B cell (primary cell): ENCODE results near the gene THSD7A.

Experiments used
- CTCF ChIP-seq: fragments of 200-600 bp; IDR thresholded peaks from one replicate; pipeline ENCODE4 v1.8.0; 2022; ENCODE audit warnings: antibody characterized with exemption, mild to moderate bottlenecking
- EZH2 ChIP-seq: IDR thresholded peaks from 2 replicates; pipeline ENCODE4 v1.6.1; 2012; ENCODE audit warnings: borderline replicate concordance, low read depth, mild to moderate bottlenecking, moderate library complexity, low read length; ENCODE audit not compliant: insufficient read depth, poor library complexity, severe bottlenecking

- TF ChIP-seq CTCF (no peak), EZH2 (no peak)
These were observed 164.2 kb downstream of the THSD7A start for GRCh38 chr7:11667810-11668185.
